Astrocyte (in vitro differentiated cells and primary cell): ENCODE data around the gene SCLY.

ENCODE experiments used
- EZH2 ChIP-seq: IDR thresholded peaks from 2 replicates; pipeline ENCODE4 v1.6.1; 2012; ENCODE audit warnings: mild to moderate bottlenecking, low read length, inconsistent platforms; ENCODE audit not compliant: insufficient read depth
- TF ChIP-seq, protein P1 (sequence below): IDR thresholded peaks from 2 replicates; pipeline ENCODE4 v1.5.1; 2011; ENCODE audit warnings: low read depth, mild to moderate bottlenecking, inconsistent platforms, low read length, moderate library complexity; ENCODE audit not compliant: insufficient read depth

GRCh38 chr2:238136820-238137537 lies 76.2 kb downstream of the SCLY start:
- TF ChIP-seq, protein P1, sequence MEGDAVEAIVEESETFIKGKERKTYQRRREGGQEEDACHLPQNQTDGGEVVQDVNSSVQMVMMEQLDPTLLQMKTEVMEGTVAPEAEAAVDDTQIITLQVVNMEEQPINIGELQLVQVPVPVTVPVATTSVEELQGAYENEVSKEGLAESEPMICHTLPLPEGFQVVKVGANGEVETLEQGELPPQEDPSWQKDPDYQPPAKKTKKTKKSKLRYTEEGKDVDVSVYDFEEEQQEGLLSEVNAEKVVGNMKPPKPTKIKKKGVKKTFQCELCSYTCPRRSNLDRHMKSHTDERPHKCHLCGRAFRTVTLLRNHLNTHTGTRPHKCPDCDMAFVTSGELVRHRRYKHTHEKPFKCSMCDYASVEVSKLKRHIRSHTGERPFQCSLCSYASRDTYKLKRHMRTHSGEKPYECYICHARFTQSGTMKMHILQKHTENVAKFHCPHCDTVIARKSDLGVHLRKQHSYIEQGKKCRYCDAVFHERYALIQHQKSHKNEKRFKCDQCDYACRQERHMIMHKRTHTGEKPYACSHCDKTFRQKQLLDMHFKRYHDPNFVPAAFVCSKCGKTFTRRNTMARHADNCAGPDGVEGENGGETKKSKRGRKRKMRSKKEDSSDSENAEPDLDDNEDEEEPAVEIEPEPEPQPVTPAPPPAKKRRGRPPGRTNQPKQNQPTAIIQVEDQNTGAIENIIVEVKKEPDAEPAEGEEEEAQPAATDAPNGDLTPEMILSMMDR, result no peak
- TF ChIP-seq EZH2, result no peak
